Urinary bladder (tissue), 4 donors: ENCODE data around the gene KAT7. TPM values are rescaled to one million over a fixed set of nuclear protein-coding genes. Genes with fewer than 3 reads are reported as not detected.

Experiments used
- DNase-seq: peaks from one replicate; pipeline ENCODE4 v3.0.0-alpha.2; 2015; ENCODE audit errors: extremely low spot score
- H3K27ac ChIP-seq: one replicate; pipeline ENCODE4 v1.5.1; 2013; ENCODE audit warnings: low read depth, mild to moderate bottlenecking, moderate library complexity
- H3K36me3 ChIP-seq: one replicate; pipeline ENCODE4 v1.6.1; 2013; ENCODE audit warnings: mild to moderate bottlenecking, moderate library complexity; ENCODE audit not compliant: insufficient read depth
- H3K4me1 ChIP-seq: one replicate; pipeline ENCODE4 v1.6.1; 2013; ENCODE audit warnings: mild to moderate bottlenecking, moderate library complexity; ENCODE audit not compliant: insufficient read depth
- H3K4me3 ChIP-seq: one replicate; pipeline ENCODE4 v1.5.1; 2013; ENCODE audit warnings: low read depth, low read length
- WGBS: extraction: QIAGEN DNeasy Blood & Tissue Kit; methylation state at CpG from one replicate; pipeline ENCODE4 v1.1.7; 2013; 5-methylcytosine and 5-hydroxymethylcytosine counted together
- polyA plus RNA-seq: library from polyadenylated mRNA; stranded (reverse); fragments of 200-250 nt; gene quantifications from one replicate; pipeline ENCODE4 v1.2.3, GENCODE V29; 2013
- total RNA-seq: library from RNA; depleted of rRNA; stranded (reverse); fragments of >200 nt; gene quantifications from one replicate; pipeline ENCODE4 v1.2.3, GENCODE V29; 2014
- donor health status: healthy with polysubstance abuse.
- donor health status: healthy.

The KAT7 gene
- total and polyA plus RNA-seq, 2 donors, result 32.3 to 58.7 TPM

DNA sequence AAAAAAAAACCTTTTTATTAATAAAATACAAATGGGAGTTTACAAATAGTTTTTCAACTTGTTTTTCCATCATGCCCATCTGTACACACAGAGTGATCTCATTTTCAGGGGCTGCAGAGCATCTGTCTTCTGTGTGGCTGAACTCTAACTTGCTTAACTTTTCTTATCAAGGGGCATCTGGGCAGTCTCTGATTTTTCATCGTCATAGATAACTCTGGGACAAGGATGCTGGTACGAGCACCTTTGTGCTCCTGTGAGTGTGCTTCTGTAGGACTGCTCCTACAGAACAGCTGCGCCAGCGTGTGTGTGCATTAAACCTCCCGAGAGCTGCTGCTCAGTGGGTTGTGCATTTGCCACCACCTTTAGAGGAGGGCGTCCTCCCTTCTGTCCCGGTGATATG lies 94.0 kb downstream of the KAT7 start:
- Histone ChIP-seq H3K4me1 (no peaks in the 10 kb centered on the region), H3K27ac (no peak overlapping the region), H3K4me3 (no peak overlapping the region), H3K36me3 (no peaks in the 10 kb centered on the region)
- 38% methylated on average over 7 of the region's 7 CpGs for WGBS
- DNase-seq, result no peak

Other genes with a start within 250 kb of the KAT7 start
- 1.6 TPM for gene NXPH3, start 212.8 kb upstream of the KAT7 start, total RNA-seq
- 26.4 TPM for gene NXPH3, start 212.8 kb upstream of the KAT7 start, polyA plus RNA-seq
- 174 TPM for gene SPOP, start 110.6 kb upstream of the KAT7 start, total RNA-seq
- 92.4 TPM for gene SPOP, start 110.6 kb upstream of the KAT7 start, polyA plus RNA-seq
- gene SLC35B1, start 80.7 kb upstream of the KAT7 start, total RNA-seq, result 27.0 TPM
- gene SLC35B1, start 80.7 kb upstream of the KAT7 start, polyA plus RNA-seq, result 33.1 TPM
- 6.2 TPM for gene FAM117A, start 24.6 kb upstream of the KAT7 start, total RNA-seq
- gene FAM117A, start 24.6 kb upstream of the KAT7 start, polyA plus RNA-seq, result 33.1 TPM
- 0.63 TPM for gene TAC4, start 59.4 kb downstream of the KAT7 start, total RNA-seq
- not detected for gene TAC4, start 59.4 kb downstream of the KAT7 start, polyA plus RNA-seq
- not detected for gene DLX4, start 180.5 kb downstream of the KAT7 start, total RNA-seq
- 0.20 TPM for gene DLX4, start 180.5 kb downstream of the KAT7 start, polyA plus RNA-seq
- not detected for gene DLX3, start 206.5 kb downstream of the KAT7 start, total RNA-seq
- gene DLX3, start 206.5 kb downstream of the KAT7 start, polyA plus RNA-seq, result 0.16 TPM